Measurements from ENCODE around the gene SGO2.
"Not testable (repeated sequence)": the region's sequence is repeated elsewhere in the genome, so short reads cannot be mapped to it uniquely, and the experiment has no call there.

Gene SGO2

DNA sequence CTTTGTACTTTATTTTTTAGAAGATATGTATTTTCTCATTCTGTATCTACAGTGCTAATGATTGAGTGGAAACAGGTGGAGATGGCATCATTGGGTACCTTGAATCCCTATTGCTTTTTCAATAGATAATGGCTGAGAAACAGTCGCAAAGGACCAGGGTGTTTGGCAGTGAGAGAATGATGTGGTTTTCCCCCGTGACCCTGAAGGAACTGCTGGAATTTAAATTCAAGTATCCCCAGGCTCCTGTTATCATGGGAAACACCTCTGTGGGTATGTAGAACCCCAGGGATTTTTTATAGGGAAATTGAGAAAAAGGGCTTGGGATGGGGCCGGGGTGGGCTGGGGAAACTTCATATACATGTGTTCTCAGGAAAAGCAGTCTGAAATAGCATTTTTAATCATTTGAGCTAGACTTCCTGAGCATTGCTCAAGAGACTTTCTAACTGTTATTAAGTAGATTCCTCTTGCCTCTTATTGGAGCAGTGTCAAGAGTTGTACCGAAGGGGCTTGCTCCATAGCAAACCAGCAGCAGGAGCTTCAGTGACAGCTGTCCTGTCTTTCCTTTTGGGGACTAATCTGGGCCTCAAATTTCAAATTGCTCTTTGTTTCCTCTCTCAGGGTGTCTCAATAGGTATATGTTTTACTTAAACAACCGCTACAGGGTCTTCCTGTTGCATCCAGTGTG, 78.7 kb downstream of the SGO2 start:
- TF ChIP-seq, protein P1, sequence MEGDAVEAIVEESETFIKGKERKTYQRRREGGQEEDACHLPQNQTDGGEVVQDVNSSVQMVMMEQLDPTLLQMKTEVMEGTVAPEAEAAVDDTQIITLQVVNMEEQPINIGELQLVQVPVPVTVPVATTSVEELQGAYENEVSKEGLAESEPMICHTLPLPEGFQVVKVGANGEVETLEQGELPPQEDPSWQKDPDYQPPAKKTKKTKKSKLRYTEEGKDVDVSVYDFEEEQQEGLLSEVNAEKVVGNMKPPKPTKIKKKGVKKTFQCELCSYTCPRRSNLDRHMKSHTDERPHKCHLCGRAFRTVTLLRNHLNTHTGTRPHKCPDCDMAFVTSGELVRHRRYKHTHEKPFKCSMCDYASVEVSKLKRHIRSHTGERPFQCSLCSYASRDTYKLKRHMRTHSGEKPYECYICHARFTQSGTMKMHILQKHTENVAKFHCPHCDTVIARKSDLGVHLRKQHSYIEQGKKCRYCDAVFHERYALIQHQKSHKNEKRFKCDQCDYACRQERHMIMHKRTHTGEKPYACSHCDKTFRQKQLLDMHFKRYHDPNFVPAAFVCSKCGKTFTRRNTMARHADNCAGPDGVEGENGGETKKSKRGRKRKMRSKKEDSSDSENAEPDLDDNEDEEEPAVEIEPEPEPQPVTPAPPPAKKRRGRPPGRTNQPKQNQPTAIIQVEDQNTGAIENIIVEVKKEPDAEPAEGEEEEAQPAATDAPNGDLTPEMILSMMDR (IDR thresholded peaks at IDR 0.05; ENCODE audit: insufficient read depth, low read length, poor library complexity, severe bottlenecking), result no peak
- TF ChIP-seq EZH2phosphoT487 (conservative IDR thresholded peaks at IDR 0.05; ENCODE audit: low read length), result no peak
- no peaks in the 10 kb centered on the region for H3K79me2 ChIP-seq (ENCODE audit: insufficient read depth, low read length)
- no peak overlapping the region for H3K4me2 ChIP-seq (ENCODE audit: low read depth, low read length, poor library complexity, severe bottlenecking)
- no peaks in the 10 kb centered on the region for H3K27me3 ChIP-seq (ENCODE audit: low read length)
- H3K9ac ChIP-seq (ENCODE audit: low read length), result no peak overlapping the region
- no peaks in the 10 kb centered on the region for H3K9me2 ChIP-seq (replicated peaks; ENCODE audit: insufficient read depth, low read length)
- no peak overlapping the region for H2AFZ ChIP-seq (ENCODE audit: low read depth, low read length, severe bottlenecking)
- H3K27ac ChIP-seq (ENCODE audit: low read depth, low read length), result no peak overlapping the region
- no peaks in the 10 kb centered on the region for H3F3A ChIP-seq (ENCODE audit: insufficient read depth)
- H3K36me3 ChIP-seq (ENCODE audit: low read length), result no peaks in the 10 kb centered on the region
- no peaks in the 10 kb centered on the region for H3K9me3 ChIP-seq (ENCODE audit: insufficient read depth, low read length)
- H3K4me3 ChIP-seq (ENCODE audit: insufficient read depth, low read length, poor library complexity, severe bottlenecking), result no peak overlapping the region
- H4K20me1 ChIP-seq (ENCODE audit: low read depth, low read length), result no peaks in the 10 kb centered on the region

DNA sequence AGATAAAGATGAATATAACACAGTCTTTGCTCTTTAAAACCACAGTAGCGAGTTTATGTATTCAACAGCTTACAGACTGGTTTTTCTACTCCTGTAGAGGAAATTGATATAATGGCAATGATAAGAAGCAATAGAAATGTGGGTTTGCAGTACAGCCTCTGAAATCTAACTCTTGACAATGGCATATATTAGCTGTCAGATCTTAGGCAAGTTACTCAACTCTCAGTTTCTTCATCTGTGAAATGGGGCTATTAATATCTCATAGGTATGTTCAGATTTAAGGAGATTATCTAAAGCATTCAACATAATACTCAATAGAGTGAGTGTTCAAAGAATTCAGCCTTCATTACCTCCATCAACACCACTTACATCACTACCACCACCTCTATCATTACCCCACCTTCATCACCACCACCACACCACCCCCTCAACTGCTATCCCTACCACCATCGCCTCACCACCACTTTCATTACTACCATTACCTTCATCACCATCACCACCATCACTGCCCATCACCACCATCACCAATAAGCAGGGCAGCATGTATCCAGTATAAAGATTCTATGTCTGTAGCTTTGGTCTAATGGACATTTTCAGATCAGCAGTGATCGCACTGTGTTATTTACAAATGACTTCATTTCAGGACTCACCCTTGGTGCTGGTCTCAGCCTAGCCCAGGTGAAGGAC, 82.5 kb downstream of the SGO2 start:
- H3F3A ChIP-seq (ENCODE audit: insufficient read depth), result no peaks in the 10 kb centered on the region

DNA sequence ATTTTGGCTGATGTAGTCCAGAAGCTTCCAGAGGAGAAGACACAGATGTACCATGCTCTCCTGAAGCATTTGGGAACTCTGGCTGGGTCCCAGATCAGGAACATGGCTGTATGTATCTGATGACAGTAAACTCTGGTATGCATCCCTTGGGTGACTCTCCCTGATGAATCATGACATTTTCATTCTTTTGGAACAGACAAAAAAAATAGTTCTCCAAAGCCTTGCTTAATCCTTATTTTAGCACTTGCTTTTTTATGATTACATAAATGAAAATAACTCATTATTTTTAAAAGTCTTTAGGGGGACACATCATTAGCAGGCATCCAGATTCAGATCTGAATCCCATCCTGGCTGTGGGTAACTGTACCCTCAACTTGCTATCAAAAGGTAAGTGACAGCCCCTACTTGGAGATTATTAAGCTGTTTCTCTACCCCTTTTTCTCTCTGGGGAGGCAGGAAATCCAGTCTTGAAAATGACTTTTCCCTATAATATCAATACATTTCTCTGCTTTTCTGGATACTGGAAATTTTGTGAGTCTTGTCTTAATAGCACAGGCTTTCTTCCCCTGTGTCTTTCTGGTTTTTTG, 83.1 kb downstream of the SGO2 start:
- H3K9me3 ChIP-seq (ENCODE audit: insufficient read depth, low read length), result no peaks in the 10 kb centered on the region
- H3K27ac ChIP-seq (ENCODE audit: low read depth, low read length), result no peak overlapping the region
- no peaks in the 10 kb centered on the region for H3K79me2 ChIP-seq (ENCODE audit: insufficient read depth, low read length)
- H3K27me3 ChIP-seq (ENCODE audit: low read length), result no peaks in the 10 kb centered on the region
- no peaks in the 10 kb centered on the region for H4K20me1 ChIP-seq (ENCODE audit: low read depth, low read length)
- H3K9ac ChIP-seq (ENCODE audit: low read length), result no peak overlapping the region
- H3F3A ChIP-seq (ENCODE audit: insufficient read depth), result no peaks in the 10 kb centered on the region
- TF ChIP-seq EZH2phosphoT487 (conservative IDR thresholded peaks at IDR 0.05; ENCODE audit: low read length), result no peak
- TF ChIP-seq, protein P1 (IDR thresholded peaks at IDR 0.05; ENCODE audit: insufficient read depth, low read length, poor library complexity, severe bottlenecking), result no peak
- H3K9me2 ChIP-seq (replicated peaks; ENCODE audit: insufficient read depth, low read length), result no peaks in the 10 kb centered on the region
- H3K4me3 ChIP-seq (ENCODE audit: insufficient read depth, low read length, poor library complexity, severe bottlenecking), result no peak overlapping the region
- H3K4me2 ChIP-seq (ENCODE audit: low read depth, low read length, poor library complexity, severe bottlenecking), result no peak overlapping the region
- H2AFZ ChIP-seq (ENCODE audit: low read depth, low read length, severe bottlenecking), result no peak overlapping the region
- H3K36me3 ChIP-seq (ENCODE audit: low read length), result no peaks in the 10 kb centered on the region

More for the DNA sequence above, 82.5 kb downstream of the SGO2 start:
- Histone ChIP-seq H3K36me3 (ENCODE audit: low read length) (no peaks in the 10 kb centered on the region), H3K4me2 (ENCODE audit: low read depth, low read length, poor library complexity, severe bottlenecking) (no peak overlapping the region), H3K9me2 (replicated peaks; ENCODE audit: insufficient read depth, low read length) (no peaks in the 10 kb centered on the region), H2AFZ (ENCODE audit: low read depth, low read length, severe bottlenecking) (no peak overlapping the region), H3K4me3 (ENCODE audit: insufficient read depth, low read length, poor library complexity, severe bottlenecking) (no peak overlapping the region), H4K20me1 (ENCODE audit: low read depth, low read length) (no peaks in the 10 kb centered on the region), H3K79me2 (ENCODE audit: insufficient read depth, low read length) (no peaks in the 10 kb centered on the region), H3K9ac (ENCODE audit: low read length) (no peak overlapping the region), H3K27me3 (ENCODE audit: low read length) (no peaks in the 10 kb centered on the region), H3K27ac (ENCODE audit: low read depth, low read length) (no peak overlapping the region), H3K9me3 (ENCODE audit: insufficient read depth, low read length) (no peaks in the 10 kb centered on the region)
- TF ChIP-seq EZH2phosphoT487 (conservative IDR thresholded peaks at IDR 0.05; ENCODE audit: low read length), result no peak
- TF ChIP-seq, protein P1 (IDR thresholded peaks at IDR 0.05; ENCODE audit: insufficient read depth, low read length, poor library complexity, severe bottlenecking), result no peak

DNA sequence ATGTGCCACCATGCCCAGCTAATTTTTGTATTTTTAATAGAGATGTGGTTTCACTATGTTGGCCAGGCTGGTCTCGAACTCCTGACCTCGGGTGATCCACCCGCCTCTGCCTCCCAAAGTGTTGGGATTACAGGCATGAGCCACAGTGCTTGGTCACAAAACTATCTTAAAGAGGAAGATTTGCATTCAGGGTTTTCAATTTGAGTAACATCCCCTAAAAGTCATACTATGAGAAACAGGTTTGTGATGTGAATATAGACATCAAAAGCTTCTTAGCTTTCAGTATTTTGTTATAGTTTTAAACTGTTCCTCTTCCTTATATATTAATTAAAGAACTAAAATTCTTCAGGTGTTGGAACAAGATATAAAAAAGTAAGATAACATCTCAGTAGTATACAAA, 84.2 kb downstream of the SGO2 start:
- H3K79me2 ChIP-seq (ENCODE audit: insufficient read depth, low read length); H3K4me2 ChIP-seq (ENCODE audit: low read depth, low read length, poor library complexity, severe bottlenecking); H3F3A ChIP-seq (ENCODE audit: insufficient read depth); H3K9ac ChIP-seq (ENCODE audit: low read length); H3K9me3 ChIP-seq (ENCODE audit: insufficient read depth, low read length); H3K27me3 ChIP-seq (ENCODE audit: low read length); H4K20me1 ChIP-seq (ENCODE audit: low read depth, low read length); H3K9me2 ChIP-seq (replicated peaks; ENCODE audit: insufficient read depth, low read length); H3K4me3 ChIP-seq (ENCODE audit: insufficient read depth, low read length, poor library complexity, severe bottlenecking); H3K36me3 ChIP-seq (ENCODE audit: low read length); H3K27ac ChIP-seq (ENCODE audit: low read depth, low read length); H2AFZ ChIP-seq (ENCODE audit: low read depth, low read length, severe bottlenecking): not testable (repeated sequence)

Data from SU-DHL-6 (cell line).